Activated CD8-positive, alpha-beta memory T cell treated with anti-CD3 and anti-CD28 coated beads for 24 hours (primary cell): ENCODE results near the gene KIAA0513.
A peak's percentile ranks its signal among the peaks of the same experiment; 100 is the strongest.

ENCODE experiments used
- DNase-seq: peaks from one replicate; pipeline ENCODE4 v3.0.0-alpha.2; 2020

KIAA0513 gene, protein sequence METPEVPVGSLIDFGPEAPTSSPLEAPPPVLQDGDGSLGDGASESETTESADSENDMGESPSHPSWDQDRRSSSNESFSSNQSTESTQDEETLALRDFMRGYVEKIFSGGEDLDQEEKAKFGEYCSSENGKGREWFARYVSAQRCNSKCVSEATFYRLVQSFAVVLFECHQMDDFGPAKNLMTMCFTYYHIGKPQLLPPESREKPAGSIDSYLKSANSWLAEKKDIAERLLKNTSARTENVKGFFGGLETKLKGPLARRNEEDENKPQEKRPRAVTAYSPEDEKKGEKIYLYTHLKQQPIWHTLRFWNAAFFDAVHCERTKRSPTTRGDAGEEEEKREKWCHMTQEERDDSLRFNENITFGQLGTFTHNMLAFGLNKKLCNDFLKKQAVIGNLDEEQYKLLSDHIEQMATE

DNA sequence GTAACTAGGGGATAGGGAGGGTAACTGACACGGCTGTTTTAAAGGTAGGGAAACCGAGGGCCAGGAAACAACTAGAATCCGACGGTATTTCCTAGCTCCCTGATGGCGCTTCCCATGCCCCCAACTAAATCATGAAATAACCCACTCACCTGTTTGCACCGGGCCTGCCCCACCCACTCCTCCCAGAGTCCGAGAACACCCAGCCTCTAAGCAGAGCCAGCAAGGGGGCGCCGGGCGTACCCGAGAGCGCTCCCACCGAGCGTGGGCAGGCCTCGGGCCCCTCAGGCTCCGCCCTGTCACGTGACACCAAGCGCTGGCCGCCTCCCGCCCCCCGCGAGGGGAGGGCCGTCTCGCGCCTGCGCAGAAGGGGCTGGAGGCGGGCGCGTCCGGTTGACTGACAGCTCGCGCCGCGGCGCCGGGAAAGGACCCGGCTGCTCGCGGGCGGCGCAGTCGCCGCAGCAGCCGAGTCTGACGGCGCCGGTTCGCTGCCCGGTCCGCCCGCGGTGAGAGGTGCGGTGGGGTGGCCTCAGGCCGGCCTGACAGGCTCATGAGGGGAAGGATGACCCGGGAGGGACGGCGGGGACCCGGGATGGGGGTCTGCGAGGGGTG, at the start of gene KIAA0513:
Gene KIAA0513, plus strand, starts transcription at position 447 of the 609 bp plus-strand sequence. CDS start 39,277 bp downstream, outside the sequence.
- peak; percentile 98 for DNase-seq

DNA sequence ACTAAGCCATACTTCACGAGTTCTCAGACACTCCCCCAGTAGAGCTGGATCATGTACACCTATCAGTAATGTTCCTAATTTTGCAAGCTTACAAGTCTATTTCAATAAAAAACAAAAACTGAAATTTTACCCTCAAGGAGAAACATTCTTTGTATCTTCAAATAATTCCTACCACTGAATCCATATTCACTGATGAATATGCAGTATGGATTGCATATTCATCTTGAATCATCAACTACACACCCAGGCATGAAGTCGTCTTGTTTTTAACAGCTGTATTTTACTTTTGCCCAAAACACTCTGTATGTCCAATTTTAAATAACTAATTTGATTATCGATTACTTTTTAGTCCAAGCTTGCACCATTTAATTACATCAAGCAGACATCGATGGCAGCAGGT, 48.1 kb upstream of the KIAA0513 start:
- no peak for DNase-seq

DNA sequence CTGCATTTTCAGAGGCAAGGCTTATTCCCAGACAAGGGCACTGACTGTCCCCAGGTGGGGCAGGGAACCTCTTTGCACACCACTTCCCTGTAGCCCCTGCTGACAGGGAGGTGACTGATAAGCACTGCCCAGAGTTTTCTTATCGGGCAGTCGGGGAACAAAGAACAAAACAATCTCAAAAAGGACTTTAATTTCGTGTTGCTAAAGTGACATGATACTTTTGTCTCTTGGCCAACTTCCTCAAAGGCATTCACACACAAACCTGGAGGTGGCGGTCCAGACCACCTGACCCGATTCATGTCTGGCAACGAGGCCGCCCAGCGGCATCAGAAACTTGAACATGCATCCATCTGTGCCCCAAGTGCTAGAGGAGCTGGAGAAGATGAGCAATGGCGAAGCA, 45.2 kb upstream of the KIAA0513 start:
- DNase-seq = no peak

DNA sequence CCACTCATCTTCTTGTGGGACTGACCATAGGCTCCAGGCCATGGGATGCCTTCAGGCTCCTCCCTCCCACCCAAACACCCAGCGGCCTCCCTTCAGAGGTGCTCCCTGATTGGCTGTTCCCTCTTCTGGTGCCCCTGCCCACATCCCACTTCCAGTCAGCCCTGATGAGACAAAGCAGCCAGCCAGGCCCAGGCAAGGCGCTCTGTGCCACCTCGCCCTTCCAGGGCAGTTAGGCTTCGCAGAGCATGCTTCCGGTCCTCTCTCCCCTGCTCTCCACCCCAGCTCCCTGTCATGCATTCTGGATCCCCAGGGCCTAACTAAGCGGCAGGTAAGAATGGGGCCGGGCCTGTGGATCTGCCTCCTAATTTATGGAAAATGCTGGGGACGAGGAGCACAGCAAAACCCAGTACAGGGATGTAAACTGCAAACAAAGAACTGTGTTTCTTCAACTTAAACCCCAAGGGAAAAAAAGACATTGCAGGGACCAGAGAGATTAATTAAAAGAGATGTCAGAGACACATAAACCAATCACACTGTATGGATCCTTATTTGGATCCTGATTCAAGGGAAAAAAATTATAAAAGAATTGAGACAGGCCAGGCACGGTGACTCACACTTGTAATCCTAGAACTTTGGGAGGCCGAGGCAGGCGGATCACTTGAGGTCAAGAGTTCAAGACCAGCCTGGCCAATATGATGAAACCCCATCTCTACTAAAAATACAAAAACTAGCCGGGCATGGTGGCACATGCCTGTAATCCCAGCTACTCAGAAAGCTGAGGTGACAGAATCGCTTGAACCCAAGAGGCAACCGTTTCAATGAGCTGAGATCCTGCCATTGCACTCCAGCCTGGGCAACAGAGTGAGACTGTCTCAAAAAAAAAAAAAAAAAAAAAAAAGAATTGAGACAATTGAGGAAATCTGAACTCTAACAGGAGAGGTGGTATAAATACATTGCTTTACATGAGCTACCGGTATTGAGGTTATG, 42.2 kb upstream of the KIAA0513 start:
- DNase-seq = no peak

DNA sequence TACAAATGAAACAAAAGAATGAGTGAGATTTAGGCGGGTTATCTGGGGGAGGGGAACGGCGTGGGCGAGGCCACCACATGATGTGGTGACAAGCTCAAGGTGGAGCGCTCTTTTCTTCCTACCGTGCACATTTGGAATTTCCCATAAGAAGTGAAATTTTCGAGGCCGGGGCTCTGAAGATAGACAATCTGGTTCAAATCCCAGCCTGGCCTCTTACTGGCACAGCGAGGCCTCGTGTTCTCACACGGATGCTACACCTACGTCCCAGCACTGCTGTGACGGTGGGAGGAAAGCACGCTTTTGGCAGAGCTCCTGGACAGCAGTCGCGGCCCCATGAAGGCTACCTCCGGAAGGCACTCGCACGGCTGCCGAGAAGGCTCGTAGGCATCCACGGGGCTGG, 41.5 kb upstream of the KIAA0513 start:
- DNase-seq = no peak

DNA sequence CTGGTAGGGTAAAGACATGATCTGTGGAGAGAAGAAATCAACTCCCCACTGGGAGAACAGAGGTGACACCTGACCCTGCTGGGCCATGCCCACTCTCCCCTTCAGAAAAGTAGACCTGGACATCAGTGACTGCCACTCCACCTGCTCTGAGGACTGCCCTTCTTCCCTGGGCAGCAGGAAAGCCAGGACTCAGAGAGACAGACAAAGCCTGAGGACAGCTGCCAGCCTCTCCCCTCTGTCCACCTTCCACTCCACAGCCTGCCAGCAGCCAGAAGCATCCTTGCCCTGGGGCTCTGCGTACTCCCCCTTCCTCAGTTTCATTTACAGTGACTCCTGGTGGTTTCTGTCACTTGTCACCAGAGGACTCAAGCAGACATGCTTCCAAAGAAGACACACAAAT, 40.7 kb upstream of the KIAA0513 start:
- no peak for DNase-seq

DNA sequence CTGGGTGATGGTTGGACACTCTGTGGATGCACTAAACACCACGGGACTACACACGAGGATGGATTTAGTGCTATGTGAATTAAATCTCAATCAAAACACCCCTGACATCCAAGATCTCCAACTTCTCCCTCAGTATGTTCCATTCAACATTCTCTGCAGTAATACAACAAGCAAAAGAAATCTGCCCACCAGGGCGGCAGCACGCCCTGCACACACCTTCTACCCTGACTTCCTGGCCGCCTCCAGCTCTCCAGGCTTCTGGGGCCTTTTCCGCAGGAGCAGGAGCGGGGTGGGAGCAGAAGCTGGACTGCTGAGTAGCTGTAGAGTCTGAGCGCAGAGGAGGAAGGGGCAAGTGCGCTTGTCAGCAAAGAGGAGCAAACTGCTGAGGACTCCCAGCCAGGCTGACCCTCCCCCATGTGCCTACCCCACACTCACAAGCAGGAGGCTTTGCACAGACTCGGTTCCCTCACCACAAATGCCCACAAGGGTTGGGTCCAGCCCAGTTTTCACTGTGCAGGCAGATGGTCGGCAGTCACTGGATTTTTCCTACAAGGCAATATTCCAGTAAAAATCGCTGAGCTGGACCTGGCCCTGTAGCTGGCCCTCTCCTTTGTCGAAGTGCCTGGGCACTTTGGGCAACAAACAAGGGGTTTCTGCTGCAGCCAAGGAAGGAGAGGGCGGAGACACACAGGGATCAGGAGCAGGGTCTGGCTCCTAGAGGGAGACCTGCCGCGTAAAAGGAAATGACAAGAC, 39.1 kb upstream of the KIAA0513 start:
- no peak for DNase-seq

DNA sequence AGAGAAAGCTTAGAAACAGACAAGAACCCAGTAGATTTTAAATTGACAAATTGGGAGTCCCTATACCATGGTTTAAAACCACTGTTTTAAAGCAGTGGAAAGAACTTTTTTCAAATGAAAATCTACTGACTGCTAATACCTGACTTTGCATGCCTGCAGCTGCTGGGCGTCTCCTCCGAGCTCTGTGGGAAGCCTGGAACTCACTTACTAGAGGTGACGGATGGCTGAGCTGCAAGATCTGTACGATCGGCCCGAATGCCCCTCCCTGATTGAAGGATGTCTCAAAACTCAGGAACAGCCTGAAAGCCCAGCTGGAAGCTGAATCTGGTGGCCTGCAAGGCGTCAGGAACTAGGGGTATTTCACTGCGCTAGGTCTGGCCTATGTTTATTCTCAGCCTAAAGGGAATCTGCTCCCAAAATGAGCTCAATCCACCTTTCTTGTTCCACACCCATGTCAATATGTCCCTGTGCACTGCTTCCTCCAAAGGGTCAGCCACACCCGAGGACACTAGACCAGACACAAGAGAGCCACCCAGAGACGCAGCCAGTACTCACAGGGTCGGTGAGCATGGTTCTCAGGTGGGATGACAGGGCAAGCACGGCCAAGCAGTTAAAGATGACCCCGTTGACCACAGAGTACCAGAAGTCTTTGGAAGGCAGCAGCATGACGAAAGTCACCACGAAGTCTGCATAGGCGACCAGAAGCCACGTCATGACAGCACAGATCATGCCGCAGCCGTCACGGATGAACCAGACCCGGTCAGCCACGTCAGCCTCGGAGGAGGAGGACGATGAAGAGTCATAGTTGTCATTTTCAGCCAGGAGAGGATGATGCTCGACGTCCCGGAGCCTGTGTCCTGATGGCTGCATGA, 37.6 kb upstream of the KIAA0513 start:
- no peak for DNase-seq

DNA sequence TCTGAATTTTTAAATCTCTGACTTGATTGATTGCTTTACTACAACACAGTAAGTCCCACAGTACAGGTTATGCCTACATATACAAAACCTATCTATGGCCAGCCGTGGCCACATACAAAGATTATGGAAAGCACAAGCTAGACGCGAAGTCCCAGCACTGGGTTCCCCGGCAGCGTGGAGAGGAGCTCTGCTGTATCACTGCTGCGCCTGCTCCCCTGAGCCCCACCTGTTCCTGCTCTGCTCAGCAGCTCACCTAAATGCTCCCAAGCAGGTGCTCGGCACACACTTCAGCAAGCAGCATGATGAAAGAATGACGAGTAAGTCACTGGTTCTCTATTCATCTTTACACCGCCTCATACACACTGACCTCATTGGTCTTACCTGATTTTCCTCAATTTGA, 36.8 kb upstream of the KIAA0513 start:
- no peak for DNase-seq

DNA sequence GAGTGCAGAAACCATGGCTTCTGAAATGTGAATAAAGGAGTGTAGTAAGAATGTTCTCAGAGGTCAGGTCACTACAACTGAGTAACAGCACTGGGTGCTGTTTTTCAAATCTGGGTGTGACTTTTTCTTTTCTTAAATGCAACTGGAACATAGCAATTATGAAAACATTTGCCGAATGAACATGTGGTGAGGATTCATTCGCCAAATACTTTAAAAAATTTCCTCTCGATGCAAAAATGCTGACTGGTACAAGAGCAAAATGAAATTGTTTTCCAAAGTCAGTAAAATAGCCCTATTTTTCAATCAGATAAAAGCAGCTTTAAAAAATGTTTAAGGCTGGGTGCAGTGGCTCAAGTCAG, 34.9 kb upstream of the KIAA0513 start:
- DNase-seq = no peak

DNA sequence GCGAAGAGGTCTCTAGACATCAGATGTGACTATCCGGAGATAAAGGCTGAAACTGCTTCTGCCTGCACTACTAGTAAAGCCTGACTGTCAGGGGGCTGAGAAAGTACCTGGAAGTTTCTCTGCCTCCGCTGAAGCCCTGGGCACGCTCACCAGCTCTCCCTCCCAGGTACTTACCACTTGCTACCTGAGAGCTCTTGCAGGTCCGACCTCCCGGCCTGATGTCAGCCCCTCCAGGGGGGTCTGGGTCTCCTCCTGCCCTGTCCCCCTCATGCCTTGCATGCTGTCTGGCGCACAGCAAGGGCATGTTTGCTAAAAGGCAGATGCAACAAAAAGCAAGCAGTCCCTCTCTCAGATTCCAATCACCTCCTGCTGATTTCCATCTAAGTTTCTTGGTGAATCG, 33.7 kb upstream of the KIAA0513 start:
- no peak for DNase-seq

DNA sequence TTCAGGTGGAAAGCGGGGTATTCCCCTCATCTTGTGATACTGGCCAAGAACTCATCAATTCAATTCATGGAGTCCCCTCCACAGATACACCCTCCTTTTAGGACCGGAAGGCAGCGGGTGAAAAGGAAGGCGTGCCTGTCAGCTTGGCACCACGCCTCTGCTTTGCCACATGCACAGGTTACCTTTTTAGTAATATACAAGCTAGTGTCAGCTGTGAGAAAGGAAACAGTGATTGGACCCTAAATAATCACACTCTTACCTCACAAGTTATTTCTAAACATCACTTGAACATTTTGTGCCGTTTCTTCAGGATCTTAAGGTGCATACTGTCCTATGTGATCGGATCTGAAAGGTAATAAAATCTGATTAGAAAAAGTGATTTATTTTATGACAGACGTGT, 31.9 kb upstream of the KIAA0513 start:
- no peak for DNase-seq

DNA sequence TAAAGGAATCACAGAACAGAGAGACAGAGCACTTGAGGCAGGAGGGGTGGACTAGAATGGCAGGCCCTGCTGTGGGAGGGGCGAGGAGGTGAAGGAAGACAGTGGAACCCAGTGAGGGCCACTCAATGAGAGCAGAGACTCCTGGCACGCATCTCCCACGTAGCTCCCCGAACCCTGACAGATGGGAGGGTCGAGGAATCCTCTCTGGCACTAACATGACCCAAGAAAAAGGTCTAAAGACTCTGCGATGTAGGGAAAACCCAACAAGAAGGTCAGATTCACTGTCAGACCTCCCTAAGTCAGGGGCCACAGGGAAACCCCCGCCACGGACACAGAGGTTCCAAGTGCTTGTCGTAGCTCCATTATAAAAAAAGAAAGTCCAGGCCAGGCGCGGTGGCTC, 31.2 kb upstream of the KIAA0513 start:
- DNase-seq = no peak

DNA sequence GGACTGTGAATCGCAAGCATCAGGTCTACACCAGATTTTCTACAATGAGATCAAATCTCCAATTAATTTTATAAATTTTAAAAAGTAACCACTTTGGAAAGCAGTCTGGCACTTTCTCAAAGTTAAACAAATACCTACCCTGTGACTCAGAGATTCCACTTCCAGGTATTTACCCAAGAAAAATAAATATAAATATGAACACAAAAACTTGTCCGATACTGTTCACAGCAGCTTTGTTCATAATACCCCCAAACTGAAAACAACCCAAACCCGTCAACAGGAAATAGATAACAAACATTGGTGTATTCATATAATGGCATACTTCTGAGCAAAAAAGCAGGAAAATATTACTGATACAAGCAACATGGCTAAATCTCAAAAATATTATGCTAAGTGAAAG, 28.4 kb upstream of the KIAA0513 start:
- no peak for DNase-seq

DNA sequence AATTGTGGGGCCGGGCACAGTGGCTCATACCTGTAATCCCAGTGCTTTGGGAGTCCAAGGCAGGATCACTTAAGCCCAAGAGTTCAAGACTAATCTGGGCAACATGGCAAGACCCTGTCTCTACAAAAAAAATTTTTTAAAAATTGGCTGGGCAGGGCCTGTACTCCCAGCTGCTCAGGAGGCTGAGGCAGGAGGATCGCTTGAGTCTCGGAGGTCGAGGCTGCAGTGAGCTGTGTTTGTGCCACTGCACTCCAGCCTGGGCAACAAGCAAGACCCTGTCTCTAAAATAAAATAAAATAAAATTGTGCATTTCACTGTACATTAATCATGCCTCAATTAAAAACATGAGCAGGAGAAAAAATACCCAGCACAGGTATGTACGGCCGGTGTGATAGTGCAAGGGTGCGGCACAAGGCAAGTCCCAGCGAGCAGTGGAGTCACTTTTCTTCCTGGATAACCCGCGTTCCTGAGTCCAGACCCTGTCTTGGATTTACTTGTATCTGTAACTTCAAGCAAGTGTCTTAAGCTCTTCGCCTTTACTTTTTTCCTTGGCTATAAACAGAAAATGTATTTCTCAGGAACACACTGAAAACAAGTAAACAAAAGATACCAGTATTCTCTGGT, 27.6 kb upstream of the KIAA0513 start:
- no peak for DNase-seq

DNA sequence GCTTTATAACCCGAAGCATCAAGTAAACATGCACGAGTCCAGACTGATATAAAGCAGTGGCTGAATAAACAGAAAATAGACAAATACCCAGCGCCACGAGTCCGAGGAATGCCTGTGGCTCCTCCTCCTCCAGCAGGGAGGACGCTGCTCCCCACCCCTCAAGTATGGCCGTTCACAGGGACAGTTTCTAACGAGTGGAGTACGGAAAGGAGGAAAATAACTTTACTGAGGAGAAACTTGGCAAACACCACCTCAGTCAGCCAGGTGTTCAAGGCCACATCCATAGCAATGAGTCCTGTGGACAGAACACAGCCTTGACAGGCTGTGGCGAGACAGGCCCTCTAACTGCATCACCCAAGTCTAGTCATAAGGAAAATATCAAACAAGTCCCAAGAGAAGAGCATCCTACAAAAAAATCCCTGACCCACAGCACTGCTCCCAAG, 25.5 kb upstream of the KIAA0513 start:
- no peak for DNase-seq

DNA sequence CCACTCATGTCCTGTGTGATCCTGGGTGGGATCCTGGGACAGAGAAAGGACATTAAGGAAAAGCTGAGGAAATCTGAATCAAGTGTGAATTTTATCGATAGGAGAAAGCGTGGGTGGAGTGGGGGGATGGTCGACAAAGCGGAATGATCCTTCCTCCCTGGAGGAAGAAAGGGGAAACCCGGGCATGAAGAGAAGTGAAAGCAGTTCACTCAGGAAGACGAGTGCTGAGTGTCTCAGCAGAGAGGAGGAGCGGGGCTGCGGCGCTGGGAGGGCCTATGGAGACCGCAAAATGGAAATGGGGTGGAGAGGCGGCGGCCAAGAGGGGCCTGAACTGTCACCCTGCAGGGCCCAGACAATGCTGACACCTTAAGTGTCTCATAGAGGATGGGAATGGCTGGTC, 25.0 kb upstream of the KIAA0513 start:
- no peak for DNase-seq

DNA sequence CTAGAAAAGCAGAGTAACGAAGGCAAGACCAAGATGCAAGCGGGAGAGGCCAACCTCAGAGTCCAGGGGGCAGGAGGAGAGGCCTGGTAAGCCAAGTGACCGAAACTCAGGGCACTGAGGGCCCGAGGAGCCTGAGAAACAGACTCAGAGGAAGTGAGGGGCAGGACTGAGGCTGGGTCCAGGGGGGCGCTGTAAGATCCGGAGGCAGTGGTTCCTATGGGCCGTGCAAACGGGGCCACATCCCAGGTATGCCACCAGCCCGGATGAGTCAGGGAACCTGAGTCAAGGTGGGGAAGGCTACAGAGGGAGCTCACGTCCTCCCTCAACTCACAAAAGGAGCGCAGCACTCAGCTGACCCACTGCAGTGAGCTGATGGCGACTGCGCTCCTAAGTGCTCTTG, 24.5 kb upstream of the KIAA0513 start:
- DNase-seq = no peak

DNA sequence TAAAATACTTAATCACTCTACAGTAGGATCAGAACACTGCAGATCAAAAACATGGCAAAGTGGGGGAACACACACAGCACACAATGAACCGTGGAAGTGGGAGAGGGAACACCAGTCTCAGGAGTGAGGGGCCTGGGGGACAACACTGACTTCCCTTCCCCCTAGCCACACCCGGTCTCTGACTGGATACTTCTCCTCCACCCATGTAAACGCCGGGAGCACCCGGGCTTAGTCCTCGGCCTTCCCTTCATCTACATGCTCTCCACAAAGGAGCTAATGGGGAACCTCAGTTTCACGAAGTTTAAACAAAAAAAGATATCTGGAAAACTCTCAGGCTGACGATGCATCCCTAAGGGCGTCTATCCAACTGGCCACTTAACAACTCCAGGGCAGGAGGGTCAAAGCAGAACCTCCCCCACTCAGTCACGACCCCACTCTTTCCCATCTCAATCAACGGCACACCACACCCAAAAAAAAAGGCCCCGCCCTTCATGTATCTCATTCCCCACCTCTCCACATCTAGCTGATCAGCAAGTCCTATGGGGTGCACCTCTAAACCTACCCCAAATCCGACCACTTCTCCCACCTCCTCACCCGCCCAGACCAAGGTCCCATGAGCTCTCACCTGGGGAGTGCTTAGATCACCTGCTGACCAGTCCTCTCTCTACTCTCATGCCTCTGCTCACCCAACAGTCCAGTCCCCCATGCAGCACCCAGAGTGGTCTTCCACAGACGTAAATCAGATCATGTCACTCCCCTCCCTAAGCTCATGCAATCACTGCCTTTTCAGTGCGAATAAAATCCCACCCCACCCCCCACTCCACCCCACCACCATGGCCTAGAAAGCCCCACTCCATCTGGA, 23.6 kb upstream of the KIAA0513 start:
- no peak for DNase-seq

DNA sequence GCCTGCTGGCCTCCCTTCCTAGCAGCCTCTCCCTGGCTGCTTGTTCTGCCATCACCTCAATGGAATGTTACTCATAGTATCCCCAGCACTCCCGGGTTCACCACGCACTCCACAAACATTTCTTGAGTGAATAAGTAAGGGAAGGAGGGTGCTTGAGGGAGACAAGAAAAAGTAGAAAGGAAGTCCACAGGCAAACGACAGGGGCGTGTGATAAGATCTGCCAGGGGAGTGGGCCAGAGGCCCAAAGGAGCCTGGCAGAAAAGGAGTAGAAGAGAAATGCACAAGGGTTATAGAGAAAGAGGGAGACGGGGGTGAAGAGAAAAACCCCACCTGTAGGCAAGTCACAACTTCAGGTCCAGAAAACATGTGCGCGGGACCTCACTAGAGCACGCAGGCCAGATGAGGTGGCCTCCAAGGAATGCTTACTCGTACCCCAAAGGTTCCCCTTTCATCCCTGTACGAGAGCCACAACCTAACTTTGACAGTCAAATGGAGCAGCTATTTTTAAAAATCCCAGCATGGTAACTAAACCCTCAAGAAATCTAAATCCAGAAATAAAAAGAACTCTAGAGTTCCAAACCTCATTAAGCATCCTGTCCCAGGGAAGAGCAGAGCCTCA, 22.9 kb upstream of the KIAA0513 start:
- DNase-seq = no peak
